ENCODE measurements around the gene SLC22A8. TPM values are rescaled to one million over a fixed set of nuclear protein-coding genes. Genes with fewer than 3 reads are reported as not detected.

SLC22A8 gene
- total RNA-seq, 4 donors from 2014 or later: not detected

- TF ChIP-seq POLR2AphosphoS5 (IDR thresholded peaks at IDR 0.05) (no peak), CTCF (IDR thresholded peaks at IDR 0.05) (no peak), EP300 (IDR thresholded peaks at IDR 0.05) (no peak), POLR2A (IDR thresholded peaks at IDR 0.05) (no peak)
- Histone ChIP-seq H3K27ac (no peak overlapping the region), H3K4me1 (peaks cover 0 to 16% (median 12%) of the 10 kb centered on the region in 3 donors), H3K4me3 (no peak overlapping the region), H3K9me3 (no peaks in the 10 kb centered on the region), H3K36me3 (no peaks in the 10 kb centered on the region), H3K27me3 (no peaks in the 10 kb centered on the region)
- WGBS, 2 donors (ENCODE audit: low coverage in 1 of 2): no CpG with 5 or more reads among the region's 1 CpG
- ATAC-seq: no peak
Observed at GRCh38 chr11:62959422-62959980, 56.1 kb downstream of the SLC22A8 start.

GRCh38 chr11:62958547-62959421 is 56.9 kb downstream of the SLC22A8 start:
- WGBS, 2 donors (ENCODE audit: low coverage in 1 of 2): 9 to 12% methylated on average over 8 to 9 of the region's 11 CpGs
- H3K27ac ChIP-seq: peak overlapping the region in 1 of 4 donors; percentile 14
- no peaks in the 10 kb centered on the region for H3K27me3 ChIP-seq
- no peaks in the 10 kb centered on the region for H3K36me3 ChIP-seq
- ATAC-seq: no peak
- peaks cover 0 to 16% (median 12%) of the 10 kb centered on the region in 3 donors for H3K4me1 ChIP-seq
- H3K9me3 ChIP-seq: no peaks in the 10 kb centered on the region
- TF ChIP-seq POLR2A (IDR thresholded peaks at IDR 0.05) (no peak), POLR2AphosphoS5 (IDR thresholded peaks at IDR 0.05) (no peak), CTCF (IDR thresholded peaks at IDR 0.05) (no peak), EP300 (IDR thresholded peaks at IDR 0.05) (no peak)
- H3K4me3 ChIP-seq: no peak overlapping the region

- WGBS, 2 donors (ENCODE audit: low coverage in 1 of 2): 80 to 100% methylated on average over 1 to 2 of the region's 2 CpGs
- no peak overlapping the region for H3K4me3 ChIP-seq
- H3K27ac ChIP-seq: no peak overlapping the region
- no peaks in the 10 kb centered on the region for H3K27me3 ChIP-seq
- H3K9me3 ChIP-seq: no peaks in the 10 kb centered on the region
- ATAC-seq: no peak
- peaks cover 0 to 16% (median 12%) of the 10 kb centered on the region in 3 donors for H3K4me1 ChIP-seq
- no peaks in the 10 kb centered on the region for H3K36me3 ChIP-seq
- no peak for TF ChIP-seq EP300 (IDR thresholded peaks at IDR 0.05)
- TF ChIP-seq POLR2A (IDR thresholded peaks at IDR 0.05): no peak
Observed at GRCh38 chr11:62957147-62957546, 58.5 kb downstream of the SLC22A8 start.

- H3K27ac ChIP-seq: no peak overlapping the region
- 70 to 78% methylated on average over 3 to 5 of the region's 5 CpGs for WGBS, 2 donors (ENCODE audit: low coverage in 1 of 2)
- no peak for ATAC-seq
- no peaks in the 10 kb centered on the region for H3K27me3 ChIP-seq
- peaks cover 0 to 13% (median 9%) of the 10 kb centered on the region in 3 donors for H3K4me1 ChIP-seq
- TF ChIP-seq EP300 (IDR thresholded peaks at IDR 0.05) (no peak), CTCF (IDR thresholded peaks at IDR 0.05) (no peak), POLR2A (IDR thresholded peaks at IDR 0.05) (no peak), POLR2AphosphoS5 (IDR thresholded peaks at IDR 0.05) (no peak)
- no peak overlapping the region for H3K4me3 ChIP-seq
- no peaks in the 10 kb centered on the region for H3K36me3 ChIP-seq
- H3K9me3 ChIP-seq: no peaks in the 10 kb centered on the region
Observed at GRCh38 chr11:62954478-62954877, 61.2 kb downstream of the SLC22A8 start.

GRCh38 chr11:62953811-62954210 is 61.8 kb downstream of the SLC22A8 start:
- Histone ChIP-seq H3K27ac (no peak overlapping the region), H3K4me3 (no peak overlapping the region), H3K4me1 (peaks cover 0 to 6% (median 3%) of the 10 kb centered on the region in 3 donors), H3K27me3 (no peaks in the 10 kb centered on the region), H3K9me3 (no peaks in the 10 kb centered on the region), H3K36me3 (no peaks in the 10 kb centered on the region)
- no peak for ATAC-seq
- TF ChIP-seq POLR2AphosphoS5 (IDR thresholded peaks at IDR 0.05) (no peak), CTCF (IDR thresholded peaks at IDR 0.05) (no peak), POLR2A (IDR thresholded peaks at IDR 0.05) (no peak), EP300 (IDR thresholded peaks at IDR 0.05) (no peak)
- 56 to 64% methylated on average over 1 to 4 of the region's 4 CpGs for WGBS, 2 donors (ENCODE audit: low coverage in 1 of 2)

Measured in gastroesophageal sphincter (tissue), 4 donors.